HG02970 (cell line): ENCODE data around the gene TMEM185B.
"Not testable (repeated sequence)": the region's sequence is repeated elsewhere in the genome, so short reads cannot be mapped to it uniquely, and the experiment has no call there.

Source experiments
- ATAC-seq: cut with Tn5 transposase; IDR thresholded peaks from one replicate; pipeline ENCODE4 v1.9.1; 2021; ENCODE audit warnings: mild to moderate bottlenecking, moderate library complexity, moderate number of reproducible peaks; ENCODE audit not compliant: unreplicated experiment, low FRiP score

TMEM185B gene

GRCh38 chr2:120209427-120210269, 13.6 kb downstream of the TMEM185B start:
- no peak for ATAC-seq

- no peak for ATAC-seq
Observed at GRCh38 chr2:120208381-120209353, 14.5 kb downstream of the TMEM185B start.

GRCh38 chr2:120206022-120206581, 17.1 kb downstream of the TMEM185B start:
- ATAC-seq, result no peak

GRCh38 chr2:120204945-120205670, 18.1 kb downstream of the TMEM185B start:
- no peak for ATAC-seq

- no peak for ATAC-seq
Observed at GRCh38 chr2:120204417-120204816, 18.8 kb downstream of the TMEM185B start.

- ATAC-seq, result no peak
Observed at GRCh38 chr2:120204022-120204405, 19.2 kb downstream of the TMEM185B start.

- no peak for ATAC-seq
Observed at GRCh38 chr2:120203251-120204021, 19.8 kb downstream of the TMEM185B start.

- not testable (repeated sequence) for ATAC-seq
Observed at GRCh38 chr2:120199817-120200459, 23.3 kb downstream of the TMEM185B start.

GRCh38 chr2:120195553-120195952, 27.6 kb downstream of the TMEM185B start:
- ATAC-seq, result no peak

GRCh38 chr2:120192280-120192679, 30.9 kb downstream of the TMEM185B start:
- no peak for ATAC-seq

- ATAC-seq, result no peak
Observed at GRCh38 chr2:120189189-120189588, 34.0 kb downstream of the TMEM185B start.

- no peak for ATAC-seq
Observed at GRCh38 chr2:120182019-120182560, 41.1 kb downstream of the TMEM185B start.

GRCh38 chr2:120180066-120180465, 43.1 kb downstream of the TMEM185B start:
- no peak for ATAC-seq

- no peak for ATAC-seq
Observed at GRCh38 chr2:120179396-120179795, 43.8 kb downstream of the TMEM185B start.

- no peak for ATAC-seq
Observed at GRCh38 chr2:120177973-120178372, 45.2 kb downstream of the TMEM185B start.

- peak; percentile 92 for ATAC-seq
Observed at GRCh38 chr2:120177001-120177621, 46.1 kb downstream of the TMEM185B start.

- ATAC-seq, result no peak
Observed at GRCh38 chr2:120176526-120176925, 46.7 kb downstream of the TMEM185B start.

GRCh38 chr2:120174963-120175581, 48.1 kb downstream of the TMEM185B start:
- no peak for ATAC-seq
